Activated CD4-positive, alpha-beta T cell treated with anti-CD3 and anti-CD28 coated beads for 48 hours (primary cell): ENCODE data around the gene ACTL7A.

Experiments used
- DNase-seq: peaks from one replicate; pipeline ENCODE4 v3.0.0-alpha.2; 2020

Gene ACTL7A

GRCh38 chr9:108851138-108851537 lies 10.9 kb upstream of the ACTL7A start:
- DNase-seq: no peak

- no peak for DNase-seq
These were observed 10.0 kb upstream of the ACTL7A start for GRCh38 chr9:108852079-108852478.

GRCh38 chr9:108854094-108854493 lies 8.0 kb upstream of the ACTL7A start:
- DNase-seq: no peak

- no peak for DNase-seq
These were observed 7.2 kb upstream of the ACTL7A start for GRCh38 chr9:108854641-108855528.

- DNase-seq: no peak
These were observed 6.6 kb upstream of the ACTL7A start for GRCh38 chr9:108855529-108855886.

- DNase-seq: no peak
These were observed 6.2 kb upstream of the ACTL7A start, which contains the start of gene ACTL7B for GRCh38 chr9:108855888-108856287. Gene ACTL7B (minus strand): TSS chr9:108855986. CDS start chr9:108855930, 56 bp downstream.

- no peak for DNase-seq
These were observed 4.5 kb upstream of the ACTL7A start for GRCh38 chr9:108857572-108857971.

GRCh38 chr9:108859459-108860114 lies 2.5 kb upstream of the ACTL7A start:
- no peak for DNase-seq

GRCh38 chr9:108860354-108860753 lies 1.7 kb upstream of the ACTL7A start:
- DNase-seq: no peak

- no peak for DNase-seq
These were observed 1.3 kb upstream of the ACTL7A start for GRCh38 chr9:108860764-108861163.

- DNase-seq: no peak
These were observed 602 bp upstream of the ACTL7A start for GRCh38 chr9:108861464-108861863.

GRCh38 chr9:108863891-108864290 lies 1.8 kb downstream of the ACTL7A start:
- DNase-seq: no peak

GRCh38 chr9:108864446-108864845 lies 2.4 kb downstream of the ACTL7A start:
- DNase-seq: no peak

GRCh38 chr9:108865037-108865436 lies 3.0 kb downstream of the ACTL7A start:
- DNase-seq: no peak

GRCh38 chr9:108866001-108866420 lies 3.9 kb downstream of the ACTL7A start:
- no peak for DNase-seq

- no peak for DNase-seq
These were observed 5.0 kb downstream of the ACTL7A start for GRCh38 chr9:108867116-108867515.

GRCh38 chr9:108867829-108868228 lies 5.8 kb downstream of the ACTL7A start:
- DNase-seq: no peak

GRCh38 chr9:108869092-108869725 lies 7.1 kb downstream of the ACTL7A start:
- DNase-seq: no peak

GRCh38 chr9:108874058-108874788 lies 12.2 kb downstream of the ACTL7A start:
- DNase-seq: no peak

- DNase-seq: no peak
These were observed 14.4 kb downstream of the ACTL7A start for GRCh38 chr9:108876425-108876824.

GRCh38 chr9:108877524-108877923 lies 15.5 kb downstream of the ACTL7A start:
- DNase-seq: no peak

- DNase-seq: no peak
These were observed 18.8 kb downstream of the ACTL7A start for GRCh38 chr9:108880738-108881316.
